GM18517 (cell line): ENCODE data around the gene ID2.

ENCODE experiments used
- ATAC-seq: cut with Tn5 transposase; IDR thresholded peaks from one replicate; pipeline ENCODE4 v1.9.1; 2021; ENCODE audit warnings: mild to moderate bottlenecking, moderate library complexity; ENCODE audit not compliant: unreplicated experiment

The ID2 gene

DNA sequence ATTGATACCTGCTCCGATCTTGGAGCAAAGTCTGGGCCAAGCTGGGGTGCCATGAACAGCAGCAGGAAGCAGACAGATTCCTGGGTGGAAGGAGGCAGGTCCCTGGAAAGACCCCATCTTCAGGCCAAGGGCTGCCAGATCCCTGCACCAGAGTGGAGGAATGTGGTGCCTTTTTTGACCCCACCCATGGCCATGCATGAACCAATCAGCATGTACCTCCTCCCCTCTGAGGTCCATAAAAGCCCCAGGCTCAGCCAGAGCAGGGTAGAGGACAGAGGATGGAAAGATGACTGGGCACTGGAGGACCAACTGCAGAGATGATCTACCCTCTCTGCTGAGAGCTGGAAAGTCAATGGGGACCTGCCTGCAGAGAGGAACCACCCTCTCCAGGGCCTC is 34.4 kb upstream of the ID2 start:
- ATAC-seq: no peak

DNA sequence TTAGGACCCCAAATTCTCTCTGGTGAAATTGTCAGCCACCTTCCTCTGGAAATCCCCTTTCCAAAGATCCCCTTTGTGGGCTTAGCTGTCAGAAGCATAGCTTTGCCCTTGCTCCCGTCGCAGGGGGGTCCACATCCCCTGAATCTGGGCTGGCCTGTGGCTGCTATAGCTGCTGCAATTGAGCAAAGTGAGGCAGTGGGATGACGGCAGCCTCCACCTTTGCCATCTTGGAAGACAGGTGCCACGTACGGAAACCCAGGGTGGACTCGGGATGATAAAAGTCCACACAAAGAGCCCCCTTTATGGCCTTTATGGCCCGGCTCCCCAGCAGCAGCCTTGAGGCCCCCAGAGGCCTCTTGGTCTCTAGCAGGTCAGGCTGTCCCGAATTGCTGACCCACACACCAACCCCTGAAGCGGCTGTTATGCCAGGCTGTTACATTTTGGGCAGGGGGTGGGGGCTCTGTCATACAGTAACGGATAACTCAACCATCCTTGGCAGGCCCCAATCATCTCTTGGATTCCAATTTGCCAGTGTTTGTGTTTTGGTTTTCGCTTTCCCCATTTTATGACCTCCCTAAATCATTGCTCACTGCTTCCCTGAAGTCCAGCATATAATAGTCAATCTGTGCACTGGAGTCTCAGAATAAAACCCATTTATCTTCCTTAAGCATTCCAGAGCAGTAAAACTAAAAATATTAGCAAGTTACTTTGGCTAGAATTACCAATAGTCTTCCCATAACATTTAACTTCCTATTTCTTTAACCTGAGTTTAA is 33.2 kb upstream of the ID2 start:
- ATAC-seq: no peak

DNA sequence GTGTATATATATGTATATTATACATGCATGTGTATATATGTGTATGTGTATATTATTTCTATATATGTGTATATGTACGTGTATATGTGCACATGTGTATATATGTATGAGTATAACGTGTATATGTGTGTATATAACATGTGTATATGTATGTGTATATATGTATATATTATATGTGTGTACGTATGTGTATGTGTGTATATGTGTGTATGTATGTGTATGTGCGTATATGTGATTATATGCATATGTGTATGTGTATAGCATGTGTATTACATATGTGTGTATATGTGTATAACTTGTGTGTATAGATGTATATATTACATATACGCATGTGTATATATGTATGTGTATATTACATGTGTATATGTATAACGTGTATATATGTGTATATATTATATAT is 32.1 kb upstream of the ID2 start:
- ATAC-seq: no peak

DNA sequence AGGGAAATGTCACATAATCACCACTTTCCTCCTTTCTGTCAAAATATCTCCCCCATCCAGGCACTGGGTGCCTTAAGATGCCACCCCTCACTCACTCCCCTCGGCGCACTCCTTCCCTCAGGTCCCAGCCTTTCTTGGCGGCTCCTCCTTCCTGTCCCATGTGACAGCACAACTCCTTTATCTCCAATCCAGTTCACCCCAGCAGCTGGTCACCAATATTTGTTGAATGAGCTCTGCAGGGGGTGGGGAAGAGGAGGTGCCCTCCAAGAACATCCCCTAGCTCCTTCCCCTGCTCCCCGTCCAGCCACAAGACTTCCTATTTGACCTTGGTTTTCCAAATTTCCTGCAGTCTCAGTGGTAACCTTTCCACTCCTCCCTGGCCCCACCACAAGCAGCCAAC is 31.6 kb upstream of the ID2 start:
- no peak for ATAC-seq

DNA sequence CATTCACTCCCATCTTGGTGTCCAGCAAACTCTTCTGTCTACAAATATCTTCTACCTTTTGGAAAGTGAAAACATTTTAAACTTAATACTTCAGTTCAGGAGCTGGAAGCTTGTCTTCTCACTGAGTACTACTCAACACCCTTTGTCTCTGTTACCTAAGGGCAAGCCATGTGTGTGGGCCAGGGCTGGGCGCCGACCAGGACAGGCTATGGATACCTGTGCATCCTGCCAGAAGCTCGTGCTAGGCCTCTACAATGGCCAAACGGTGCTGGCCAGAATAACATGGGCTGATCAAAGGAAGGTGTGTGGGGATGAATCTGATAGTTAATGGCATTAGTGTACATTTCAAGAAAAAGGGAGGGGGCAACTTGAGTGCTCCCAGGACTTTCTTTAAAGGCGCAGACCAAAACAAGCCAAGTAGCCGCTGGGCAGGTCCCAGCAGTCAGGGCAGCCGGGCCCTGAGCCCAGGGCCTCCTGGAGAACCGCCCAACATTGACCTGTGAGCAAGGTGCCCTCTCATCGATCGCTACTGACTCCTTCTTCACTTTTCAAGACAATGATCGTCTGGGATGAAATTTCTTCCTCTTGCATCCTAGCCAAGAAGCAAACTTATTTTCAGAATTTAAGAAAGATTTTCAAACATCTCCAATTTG is 29.0 kb upstream of the ID2 start:
- ATAC-seq: no peak

DNA sequence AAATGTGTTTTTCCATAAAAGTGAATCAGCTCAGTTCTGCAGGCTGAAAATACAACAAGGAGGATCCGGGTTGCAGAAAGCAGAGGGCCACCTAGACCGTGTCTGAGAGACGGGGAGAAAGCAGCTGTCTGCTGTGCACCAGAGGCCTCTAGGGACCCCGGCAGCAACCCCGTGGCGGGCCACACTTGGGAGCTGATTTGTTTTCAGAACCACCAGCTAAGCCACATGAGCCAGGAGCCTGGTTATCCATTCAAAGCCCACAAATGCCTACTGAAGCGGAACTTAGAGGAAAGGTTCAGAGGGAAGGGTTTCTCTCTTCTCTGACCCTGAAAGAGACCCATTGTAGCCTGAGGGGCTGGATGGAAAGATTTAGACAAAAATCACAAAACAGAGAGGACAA is 28.4 kb upstream of the ID2 start:
- ATAC-seq: no peak

DNA sequence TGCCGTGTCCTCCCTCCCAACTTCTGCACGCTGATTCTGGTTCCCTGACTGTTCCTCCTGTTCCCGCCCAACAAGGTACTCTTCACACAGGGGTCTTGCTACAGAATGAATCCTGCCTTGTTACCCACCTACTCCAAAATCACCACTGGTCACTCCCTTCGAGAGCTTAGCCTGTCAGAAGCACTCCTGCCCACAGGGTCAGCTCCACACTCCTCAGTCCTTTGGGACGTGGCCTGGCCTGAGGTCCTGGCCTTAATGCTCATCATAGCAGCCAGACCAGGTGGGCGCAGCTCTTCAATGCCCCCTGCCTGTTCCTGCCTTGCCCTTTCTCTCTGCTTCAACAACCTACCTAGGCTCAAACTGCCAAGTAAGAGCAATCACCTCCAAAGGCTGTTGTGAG is 27.8 kb upstream of the ID2 start:
- ATAC-seq: no peak

DNA sequence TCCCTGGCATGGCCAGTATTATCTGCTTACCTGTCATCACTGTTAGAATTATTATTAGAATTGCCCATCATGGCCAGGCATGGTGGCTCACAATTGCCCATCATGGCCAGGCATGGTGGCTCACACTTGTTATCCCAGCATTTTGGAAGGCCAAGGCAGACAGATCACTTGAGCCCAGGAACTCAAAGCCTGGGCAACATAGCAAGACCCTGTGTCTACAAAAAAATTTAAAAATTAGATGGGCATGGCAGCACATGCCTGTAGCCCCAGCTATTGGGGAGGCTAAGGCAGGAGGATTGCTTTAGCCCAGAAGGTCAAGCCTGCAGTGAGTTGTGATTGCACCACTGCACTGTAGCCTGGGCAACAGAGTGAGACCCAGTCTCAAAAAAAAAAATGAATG is 27.4 kb upstream of the ID2 start:
- no peak for ATAC-seq

DNA sequence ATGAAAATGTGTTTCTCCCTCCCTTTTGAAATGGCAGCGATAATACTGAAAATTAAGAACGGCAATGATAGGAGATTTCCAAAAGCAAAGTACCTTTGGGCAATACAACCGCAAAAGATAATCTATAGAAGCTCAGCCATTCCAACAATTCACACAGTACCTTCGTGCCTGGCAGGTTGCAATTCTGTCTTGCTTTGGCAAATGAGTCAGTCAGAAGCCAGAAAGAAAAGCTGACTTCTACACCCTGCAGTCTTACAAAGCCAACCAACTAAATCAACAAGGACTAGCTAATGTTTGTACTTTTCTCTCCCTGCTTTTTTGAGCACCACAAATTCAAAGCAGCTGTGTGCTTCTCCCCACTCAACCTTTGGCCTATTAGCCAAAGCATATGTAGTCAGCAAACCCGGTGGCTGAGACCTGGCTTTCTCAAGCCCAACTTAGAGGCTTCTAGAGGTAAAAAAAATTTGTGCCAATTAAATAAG is 25.7 kb upstream of the ID2 start:
- ATAC-seq: no peak

DNA sequence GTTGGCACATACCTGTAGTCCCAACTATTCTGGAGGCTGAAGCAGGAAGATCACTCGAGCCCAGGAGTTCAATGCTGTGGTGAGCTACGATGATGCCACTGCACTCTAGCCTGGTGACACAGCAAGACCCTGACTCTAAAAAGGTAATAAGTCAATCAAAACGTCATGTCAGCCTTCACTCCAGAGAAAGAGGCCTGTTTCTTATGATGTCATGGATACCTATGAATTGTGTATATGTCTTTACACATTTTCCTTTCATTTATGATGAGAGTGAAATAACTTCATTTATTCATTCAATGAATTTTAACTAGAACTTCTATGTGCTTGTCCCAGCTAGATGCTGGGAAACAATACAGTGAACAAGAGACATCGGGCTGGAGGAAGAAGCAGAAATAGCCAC is 25.0 kb upstream of the ID2 start:
- no peak for ATAC-seq

DNA sequence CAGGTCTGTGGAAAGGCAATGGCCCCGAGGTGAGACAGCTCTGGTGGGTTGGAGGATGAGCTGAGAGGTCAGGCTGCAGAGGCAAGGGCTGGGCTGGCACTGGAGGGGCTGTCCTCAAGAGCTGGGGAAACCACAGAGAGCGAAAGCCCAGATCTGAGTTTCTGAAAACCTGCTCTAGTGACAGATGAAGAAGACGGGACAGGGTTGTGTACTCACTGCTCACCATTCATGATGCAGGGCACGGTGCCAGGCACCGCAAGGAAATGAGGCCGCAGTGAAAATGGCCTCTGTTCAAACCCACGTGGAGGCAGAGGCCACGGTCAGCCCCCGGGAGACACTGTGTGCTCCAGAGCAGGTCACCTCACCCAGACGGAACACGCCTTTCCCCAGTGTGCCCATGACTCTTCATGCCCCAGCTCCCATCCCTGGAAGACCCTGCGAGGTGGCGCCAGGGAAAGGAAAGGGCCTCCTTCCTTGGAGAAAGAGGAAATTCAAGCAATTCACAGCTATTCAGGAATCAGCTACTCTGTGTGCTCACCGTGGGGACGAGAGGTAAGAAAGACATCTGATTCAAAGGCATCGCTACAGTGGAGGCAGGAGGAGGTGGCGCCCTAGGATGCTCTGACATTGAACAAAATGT is 24.3 kb upstream of the ID2 start:
- ATAC-seq: no peak

DNA sequence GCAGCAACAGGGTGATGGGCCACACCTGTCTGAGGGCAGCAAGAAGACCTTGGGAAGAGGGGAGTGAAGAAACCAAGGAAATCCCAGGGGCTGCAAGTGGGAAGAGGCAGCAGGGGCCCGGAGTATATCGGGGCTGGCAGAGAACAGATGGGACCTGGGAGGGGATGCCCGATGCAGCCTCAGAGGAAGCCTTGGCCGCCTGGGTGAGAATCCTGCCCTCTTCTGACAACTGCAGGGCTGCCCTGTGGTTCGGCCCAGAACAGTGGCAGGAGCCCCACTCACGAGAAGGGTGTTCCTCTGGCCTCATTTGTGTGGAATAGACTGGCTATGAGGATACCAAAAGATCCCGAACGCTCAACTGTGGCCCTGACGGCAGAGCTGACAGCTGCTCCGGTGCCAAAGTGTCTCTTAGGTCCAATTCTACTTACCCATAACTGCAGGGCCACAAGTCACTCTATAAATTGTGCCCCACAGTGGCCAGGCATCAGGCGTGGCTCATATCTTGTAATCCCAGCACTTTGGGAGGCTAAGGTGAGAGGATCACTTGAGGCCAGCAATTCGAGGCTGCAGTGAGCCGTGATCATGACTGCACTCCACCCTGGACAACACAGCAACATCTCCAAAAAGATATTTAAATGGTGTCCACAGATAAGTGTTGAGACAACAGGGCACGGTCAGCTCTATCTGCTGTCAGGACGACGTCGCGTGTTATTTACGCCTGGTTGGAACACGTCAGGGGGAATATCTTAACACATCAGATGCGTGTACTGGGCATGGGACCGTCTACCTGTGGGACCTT is 23.6 kb upstream of the ID2 start:
- ATAC-seq: no peak

DNA sequence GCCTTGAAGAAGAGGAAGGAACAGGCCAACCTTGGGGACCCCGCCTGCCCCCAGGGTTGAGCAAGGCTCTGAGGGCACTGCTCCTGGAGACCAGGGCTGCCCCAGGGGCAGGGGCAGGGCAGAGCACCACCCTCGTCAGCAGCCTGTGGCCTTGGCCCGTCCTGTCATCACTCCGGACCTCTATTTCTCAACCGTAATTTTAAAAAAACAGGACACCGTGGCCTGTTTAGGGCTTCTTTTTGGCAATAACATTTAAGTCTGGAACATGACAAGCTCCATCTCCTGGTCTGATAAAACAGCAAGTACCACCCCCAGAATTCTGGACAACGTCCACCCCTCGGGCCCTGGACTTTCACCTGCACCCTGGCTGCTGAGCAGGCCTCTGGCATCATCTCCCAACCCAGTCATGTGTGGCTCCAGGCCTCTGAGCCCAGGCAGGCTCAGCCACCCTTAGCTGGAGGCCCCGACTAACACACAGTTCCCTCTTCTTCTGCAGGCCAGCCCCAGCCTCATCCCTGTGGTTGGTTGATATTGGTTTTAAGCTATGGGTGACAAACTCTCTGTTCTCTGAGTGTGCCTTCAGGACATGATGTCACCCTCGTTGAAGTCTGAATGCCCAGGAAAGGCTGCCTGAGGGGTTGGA is 22.6 kb upstream of the ID2 start:
- no peak for ATAC-seq

DNA sequence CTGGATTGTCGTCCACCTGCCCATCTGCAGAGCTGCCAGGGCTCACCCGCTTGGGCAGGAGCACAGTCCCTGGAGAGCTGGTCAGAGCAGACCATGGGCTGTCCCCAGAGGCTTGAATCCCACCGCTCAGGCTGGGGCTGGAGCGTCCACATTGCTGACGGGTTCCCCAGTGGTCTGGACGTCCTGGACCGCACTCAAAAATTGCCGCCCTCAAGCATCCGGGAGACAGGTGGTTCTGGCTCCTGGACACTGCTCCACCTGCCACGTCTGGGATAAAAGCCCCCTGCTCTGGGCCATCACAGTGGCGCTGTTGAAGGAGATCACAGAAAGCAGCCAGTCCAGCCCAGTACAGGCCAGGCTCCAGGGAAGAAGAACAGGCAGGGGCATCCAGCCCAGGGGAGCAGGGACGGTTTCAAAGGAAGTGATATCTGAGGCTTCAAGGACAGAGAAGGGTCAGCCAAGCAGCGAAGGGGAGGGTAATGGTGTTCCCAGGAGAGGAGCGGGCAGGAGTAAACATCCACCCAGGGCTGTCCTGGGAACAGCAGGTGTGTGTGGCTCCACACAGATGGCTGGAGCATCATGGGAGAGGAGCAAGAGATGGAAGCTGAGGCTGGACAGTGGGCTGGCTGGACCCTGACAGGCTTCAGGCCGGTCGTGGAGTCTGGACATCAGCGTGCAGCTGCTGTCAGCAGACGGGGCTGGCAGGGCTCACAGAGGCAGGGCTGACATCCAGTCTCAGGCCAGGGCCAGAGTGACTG is 21.9 kb upstream of the ID2 start:
- ATAC-seq: no peak

DNA sequence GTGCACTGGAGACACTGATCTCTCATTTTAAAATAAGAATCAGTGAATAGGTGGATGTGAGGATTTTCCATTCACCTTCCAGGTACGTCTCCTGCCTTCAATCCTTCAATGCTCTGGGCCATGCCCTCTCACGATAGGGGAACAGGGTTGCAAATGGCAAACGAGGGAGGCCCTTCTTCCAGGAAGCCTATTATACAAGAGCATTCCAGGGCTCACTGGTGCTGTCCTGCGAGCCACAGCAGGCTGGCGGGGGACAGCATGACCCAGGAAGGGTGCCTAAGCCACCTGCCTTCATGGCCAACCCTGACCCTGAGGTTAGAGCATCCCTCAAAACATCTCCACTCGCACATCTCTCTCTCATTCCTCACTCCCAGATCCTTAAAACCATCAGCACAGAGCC is 20.6 kb upstream of the ID2 start:
- ATAC-seq: no peak

DNA sequence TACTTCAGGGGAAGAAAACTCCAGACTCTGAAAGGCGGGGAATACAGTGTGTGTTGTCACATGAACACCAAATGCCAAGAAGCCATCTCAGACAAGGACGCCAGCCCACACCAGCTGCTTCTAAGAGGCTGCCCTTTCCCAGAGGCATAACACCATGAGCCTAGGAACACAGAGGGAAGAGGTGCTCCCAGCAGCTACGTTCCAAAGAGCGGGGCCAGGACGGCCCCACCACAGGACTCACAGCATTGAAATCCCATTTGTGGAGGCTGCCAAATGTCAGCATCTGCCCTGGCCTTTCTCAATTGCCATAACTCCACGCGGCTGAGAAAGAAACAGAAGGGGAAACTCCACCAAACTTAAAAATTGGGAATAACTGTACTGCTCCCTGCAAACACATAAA is 20.1 kb upstream of the ID2 start:
- no peak for ATAC-seq

DNA sequence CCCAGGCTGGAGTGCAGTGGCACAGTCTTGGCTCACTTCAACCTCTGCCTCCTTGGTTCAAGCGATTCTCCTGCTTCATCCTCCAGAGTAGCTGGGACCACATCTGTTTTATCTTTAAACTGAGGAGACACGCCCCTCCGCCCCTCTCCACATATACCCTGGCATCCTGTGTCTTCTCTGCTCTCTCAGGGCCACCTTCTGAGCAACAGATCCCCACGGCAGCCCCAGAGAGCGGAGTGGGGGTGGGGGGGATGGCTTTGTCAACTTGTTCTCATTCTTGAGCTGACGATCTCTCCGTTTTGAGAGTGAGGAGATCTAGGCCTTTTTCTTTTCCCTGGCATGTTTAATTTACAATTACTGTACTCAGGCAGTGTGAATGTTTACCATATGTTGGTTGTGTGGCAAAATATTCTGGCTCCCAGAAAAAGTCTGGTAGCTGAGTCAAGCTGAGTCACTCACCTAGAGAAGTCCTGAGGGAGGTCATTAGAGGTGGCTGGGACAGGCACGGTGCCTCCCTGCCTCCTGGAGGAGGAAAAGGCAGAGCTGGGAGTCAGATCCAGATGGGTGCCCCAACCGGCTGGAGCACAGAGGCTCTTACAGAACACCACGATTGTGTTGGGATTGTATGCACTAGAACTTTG is 19.5 kb upstream of the ID2 start:
- ATAC-seq: no peak

DNA sequence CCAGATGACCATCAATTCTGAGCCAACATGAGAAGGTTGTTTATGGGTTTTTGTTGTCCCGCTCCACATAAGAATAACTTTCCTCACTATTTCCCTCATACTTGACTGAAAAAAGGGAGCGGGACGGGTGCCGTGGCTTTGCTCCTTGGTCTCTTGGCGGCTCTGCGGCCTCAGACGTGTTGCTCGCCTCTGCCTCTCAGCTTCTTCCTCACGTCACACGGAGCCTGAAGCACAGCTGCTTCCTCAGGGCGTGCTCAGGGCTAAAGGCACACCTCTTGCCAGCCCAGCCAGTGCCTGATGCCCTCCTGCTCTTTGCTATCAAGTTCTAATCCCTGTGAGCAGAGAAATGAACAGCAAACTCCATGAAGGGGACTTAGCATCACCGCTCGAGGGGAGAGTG is 17.9 kb upstream of the ID2 start:
- no peak for ATAC-seq

DNA sequence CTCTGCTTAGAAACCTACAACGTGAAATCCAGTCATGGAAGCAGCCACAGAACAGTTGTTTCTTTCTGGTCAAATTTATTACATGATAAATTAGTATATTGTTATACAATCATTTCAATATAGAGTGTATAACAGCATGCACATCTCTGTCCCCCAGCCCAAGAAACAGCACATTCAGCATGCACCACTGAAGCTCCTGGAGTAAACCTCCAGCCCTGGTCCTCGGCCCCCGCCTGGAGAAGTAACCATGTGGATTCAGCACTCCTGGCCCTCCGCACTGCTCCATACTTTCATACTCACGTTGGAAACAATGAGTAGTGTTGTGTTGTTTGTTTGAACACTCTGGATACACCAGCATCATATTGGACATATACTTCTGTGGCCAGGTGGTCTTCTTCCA is 15.3 kb upstream of the ID2 start:
- no peak for ATAC-seq
